ENCODE data around the gene RAP1GAP. TPM values are rescaled to one million over a fixed set of nuclear protein-coding genes. Genes with fewer than 3 reads are reported as not detected.
A peak's percentile ranks its signal among the peaks of the same experiment; 100 is the strongest.

Gene RAP1GAP
- total RNA-seq, 2 donors from 2014 or later = 0.07 to 0.42 TPM

DNA sequence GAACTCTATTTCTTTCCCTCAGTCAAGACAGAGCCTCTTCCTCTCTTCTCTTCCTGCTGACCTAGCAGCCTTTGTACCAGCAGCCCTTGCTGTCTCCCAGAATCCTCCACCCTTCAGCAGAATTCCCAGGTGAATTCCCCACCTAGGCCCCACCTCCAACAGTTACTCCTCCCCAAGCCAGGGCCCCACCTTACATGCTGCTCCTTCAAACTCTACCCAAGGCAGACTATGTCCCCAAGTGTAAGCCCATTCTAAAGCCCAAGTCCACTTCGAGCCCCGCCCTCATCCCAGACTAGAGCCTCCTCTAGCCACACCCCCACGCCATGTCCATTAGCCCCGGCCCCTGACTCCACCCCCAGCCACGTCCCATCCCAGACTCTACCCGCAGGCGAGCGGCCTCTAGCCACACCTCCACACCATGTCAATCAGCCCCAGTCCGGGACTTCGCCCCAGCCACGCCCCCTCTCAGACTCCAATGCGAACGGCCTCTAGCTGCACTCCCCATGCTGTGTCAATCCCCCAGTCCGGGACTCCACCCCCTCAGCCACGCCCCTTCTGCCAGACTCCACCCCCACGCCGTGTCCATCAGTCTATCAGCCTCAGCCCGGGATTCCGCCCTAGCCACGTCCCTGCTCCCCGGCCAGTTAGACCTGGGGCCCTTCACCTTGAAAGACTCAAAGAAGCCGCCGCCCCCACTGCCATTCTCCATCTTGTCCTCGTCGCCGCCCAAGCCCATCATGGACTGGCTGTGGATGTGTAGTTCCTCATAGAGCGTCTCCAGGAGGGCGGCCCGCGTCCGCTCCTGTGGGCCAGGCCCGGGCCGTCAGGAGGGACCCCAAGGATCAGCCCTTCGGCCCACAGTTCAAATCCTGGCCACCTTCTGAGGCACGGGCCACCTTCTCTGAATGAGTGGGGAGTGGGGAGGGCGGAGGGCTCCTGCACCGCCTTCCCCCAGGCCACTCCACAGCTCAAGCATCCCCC, 61.3 kb downstream of the RAP1GAP start:
- DNase-seq = no peak
- no peak overlapping the region for H3K27ac Mint-ChIP-seq
- ATAC-seq = peak; percentile 69
- no peaks in the 10 kb centered on the region for H3K9me3 ChIP-seq (ENCODE audit: control insufficient read depth, low read length, poor library complexity, severe bottlenecking)
- H3K4me1 Mint-ChIP-seq = peaks cover 15% of the 10 kb centered on the region
- H3K36me3 Mint-ChIP-seq (ENCODE audit: low read depth) = peaks cover 4% of the 10 kb centered on the region
- H3K27me3 Mint-ChIP-seq = peaks cover 31% of the 10 kb centered on the region
- H3K4me3 Mint-ChIP-seq = peak overlapping the region; percentile 64

DNA sequence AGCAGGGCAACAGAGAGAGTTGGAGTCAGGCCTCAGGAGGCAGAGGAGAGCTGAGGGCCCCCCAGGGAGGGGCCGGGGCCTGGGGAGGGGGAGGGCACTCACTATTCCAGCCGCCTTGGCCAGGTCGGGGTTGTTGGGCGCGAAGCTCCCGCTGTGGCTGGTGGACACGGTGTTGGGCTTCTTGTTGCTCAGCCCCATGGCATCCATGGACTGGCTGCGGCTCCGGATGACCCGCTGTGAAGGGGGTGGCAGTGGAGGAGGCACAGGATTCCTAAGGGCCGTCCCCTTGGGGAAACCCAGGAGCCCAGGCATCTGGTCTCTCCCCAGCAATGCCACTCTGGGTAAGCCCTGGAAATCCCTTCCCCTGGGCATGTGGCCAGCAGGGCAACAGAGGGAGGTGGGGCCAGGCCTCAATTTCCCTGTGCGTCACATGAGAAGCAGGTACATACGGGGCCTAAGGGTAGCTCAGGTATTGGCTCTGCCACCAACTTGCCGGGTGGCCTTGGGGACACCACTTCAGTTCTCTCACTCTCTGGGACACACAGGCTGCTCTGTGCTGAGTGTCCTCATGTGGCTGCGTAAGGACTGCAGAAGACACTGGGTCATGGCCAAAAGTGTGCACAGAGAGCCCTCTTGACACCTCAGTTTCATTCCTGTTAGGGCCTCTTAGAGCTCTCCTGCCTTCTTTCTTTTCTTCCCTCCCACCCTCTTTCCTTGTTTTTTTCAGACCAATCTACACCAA, 63.0 kb downstream of the RAP1GAP start:
- DNase-seq = no peak
- Mint-ChIP-seq H3K4me1 (peaks cover 15% of the 10 kb centered on the region), H3K27me3 (peaks cover 31% of the 10 kb centered on the region), H3K27ac (no peak overlapping the region), H3K36me3 (ENCODE audit: low read depth) (peaks cover 4% of the 10 kb centered on the region), H3K4me3 (no peak overlapping the region)
- no peaks in the 10 kb centered on the region for H3K9me3 ChIP-seq (ENCODE audit: control insufficient read depth, low read length, poor library complexity, severe bottlenecking)
- no peak for ATAC-seq

DNA sequence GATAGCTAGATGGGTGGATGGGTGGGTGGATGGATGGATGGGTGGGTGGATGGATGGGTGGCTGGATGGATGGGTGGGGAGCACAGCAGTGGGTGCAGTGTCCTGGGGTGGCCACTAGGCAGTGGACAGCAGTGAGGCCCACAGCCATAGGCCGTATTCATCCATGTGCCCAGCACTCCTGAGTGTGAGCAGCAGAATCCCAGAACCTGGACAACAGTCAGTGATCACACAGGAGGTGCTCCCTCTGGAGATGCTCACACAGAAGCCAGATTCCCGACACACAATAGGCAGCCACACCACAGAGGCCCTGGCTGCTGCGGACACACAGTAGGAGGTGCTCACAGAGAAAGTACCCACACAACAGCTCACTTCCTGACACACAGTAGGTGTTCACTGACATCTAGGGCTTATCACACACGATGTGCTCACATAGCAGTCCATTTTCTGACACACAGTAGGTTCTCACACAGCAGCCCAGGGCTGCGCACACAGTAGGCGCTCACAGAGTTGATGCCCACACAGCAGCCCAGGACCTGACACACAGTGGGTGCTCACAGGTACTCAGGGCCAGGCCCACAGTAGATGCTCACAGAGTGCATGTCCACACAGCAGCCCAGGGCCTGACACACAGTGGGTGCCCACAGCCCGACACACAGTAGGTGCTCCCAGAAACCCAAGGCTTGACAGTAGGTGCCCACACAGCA, 64.0 kb downstream of the RAP1GAP start:
- peaks cover 28% of the 10 kb centered on the region for H3K27me3 Mint-ChIP-seq
- peaks cover 4% of the 10 kb centered on the region for H3K36me3 Mint-ChIP-seq (ENCODE audit: low read depth)
- H3K27ac Mint-ChIP-seq = no peak overlapping the region
- H3K4me3 Mint-ChIP-seq = no peak overlapping the region
- no peak for ATAC-seq
- peaks cover 15% of the 10 kb centered on the region for H3K4me1 Mint-ChIP-seq
- no peaks in the 10 kb centered on the region for H3K9me3 ChIP-seq (ENCODE audit: control insufficient read depth, low read length, poor library complexity, severe bottlenecking)
- DNase-seq = no peak

DNA sequence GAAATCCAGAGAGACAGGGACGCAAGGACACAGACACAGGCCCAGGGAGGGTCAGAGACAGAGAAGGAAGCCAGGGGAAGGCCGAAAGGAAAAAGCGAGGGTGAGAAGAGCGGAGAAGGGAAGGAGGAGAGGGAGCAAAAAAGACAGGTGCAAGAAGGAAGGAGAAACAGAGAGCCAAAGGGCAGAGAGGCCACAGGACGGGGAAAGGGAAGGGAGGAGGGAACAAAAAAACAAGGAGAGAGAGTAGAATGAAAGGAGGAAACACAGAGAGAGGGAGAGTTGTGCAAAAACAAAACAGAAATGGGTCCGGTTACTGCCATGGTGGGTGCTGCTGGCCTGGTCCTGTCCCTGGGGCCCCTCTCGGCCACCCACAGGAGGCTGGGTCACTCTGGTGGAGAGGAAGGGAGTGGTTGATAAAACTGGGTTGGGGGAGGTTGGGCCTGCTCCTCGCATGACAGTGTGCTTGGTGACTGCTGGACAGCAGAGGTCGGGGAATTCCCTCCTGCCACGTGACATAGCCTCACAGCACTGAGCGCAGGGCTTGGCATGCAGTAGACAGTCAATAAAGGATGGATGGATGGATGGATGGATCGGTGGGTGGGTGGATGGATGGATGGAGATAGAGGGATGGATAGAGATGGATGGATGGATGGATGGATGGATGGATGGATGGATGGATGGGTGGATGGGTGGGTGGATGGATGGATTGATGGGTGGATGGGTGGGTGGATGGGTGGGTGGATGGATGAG, 64.8 kb downstream of the RAP1GAP start:
- H3K9me3 ChIP-seq (ENCODE audit: control insufficient read depth, low read length, poor library complexity, severe bottlenecking) = no peaks in the 10 kb centered on the region
- Mint-ChIP-seq H3K27me3 (peaks cover 36% of the 10 kb centered on the region), H3K4me3 (no peak overlapping the region), H3K27ac (no peak overlapping the region), H3K36me3 (ENCODE audit: low read depth) (peaks cover 4% of the 10 kb centered on the region), H3K4me1 (peaks cover 15% of the 10 kb centered on the region)
- ATAC-seq = no peak
- no peak for DNase-seq

DNA sequence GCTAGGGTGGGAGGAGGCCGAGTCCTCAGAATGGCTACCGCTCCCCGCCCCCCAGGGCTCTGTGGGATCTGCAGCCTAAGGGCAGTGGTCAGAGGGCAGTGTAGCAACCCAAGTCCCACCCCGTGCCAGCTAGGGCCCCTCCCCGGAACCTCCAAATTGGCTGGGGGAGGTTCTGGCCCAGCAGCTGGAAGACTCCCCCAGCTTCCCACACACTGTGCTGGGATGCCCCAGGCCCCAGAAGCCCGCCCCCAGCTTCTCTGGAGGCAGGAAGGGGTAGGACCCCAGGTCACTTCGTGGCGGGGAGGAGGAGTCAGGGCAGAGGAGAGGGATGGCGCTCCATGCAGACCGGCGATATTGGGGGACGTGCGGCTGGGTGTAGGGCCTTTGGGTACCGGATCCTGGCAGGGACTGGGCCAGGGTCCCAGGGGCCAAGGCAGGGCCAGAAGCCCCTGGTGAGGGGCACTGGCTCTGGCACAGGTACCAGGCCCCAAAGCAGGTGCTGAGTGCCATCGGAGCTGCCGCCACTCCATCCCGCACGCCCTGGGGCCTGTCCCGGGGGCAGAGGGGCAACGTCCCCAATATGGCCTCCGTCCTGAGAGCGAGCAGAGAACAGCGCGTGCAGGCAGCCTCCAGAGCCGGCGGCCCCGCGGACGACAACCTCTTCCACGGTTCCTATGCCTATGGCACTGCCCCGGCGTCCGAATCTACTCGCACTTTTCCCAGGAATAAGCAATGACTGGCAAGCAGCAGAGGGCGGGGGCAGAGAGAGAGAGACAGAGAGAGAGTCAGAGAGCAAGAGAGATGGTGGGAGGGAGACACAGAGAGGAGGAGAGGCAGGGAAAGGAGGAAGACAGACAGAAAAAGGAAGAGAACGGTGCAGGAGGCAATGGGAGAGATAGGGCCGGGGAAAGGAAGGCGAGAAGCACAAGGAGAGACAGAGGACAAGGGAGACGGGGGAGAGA, 65.7 kb downstream of the RAP1GAP start:
- DNase-seq = no peak
- peaks cover 35% of the 10 kb centered on the region for H3K27me3 Mint-ChIP-seq
- ATAC-seq = no peak

DNA sequence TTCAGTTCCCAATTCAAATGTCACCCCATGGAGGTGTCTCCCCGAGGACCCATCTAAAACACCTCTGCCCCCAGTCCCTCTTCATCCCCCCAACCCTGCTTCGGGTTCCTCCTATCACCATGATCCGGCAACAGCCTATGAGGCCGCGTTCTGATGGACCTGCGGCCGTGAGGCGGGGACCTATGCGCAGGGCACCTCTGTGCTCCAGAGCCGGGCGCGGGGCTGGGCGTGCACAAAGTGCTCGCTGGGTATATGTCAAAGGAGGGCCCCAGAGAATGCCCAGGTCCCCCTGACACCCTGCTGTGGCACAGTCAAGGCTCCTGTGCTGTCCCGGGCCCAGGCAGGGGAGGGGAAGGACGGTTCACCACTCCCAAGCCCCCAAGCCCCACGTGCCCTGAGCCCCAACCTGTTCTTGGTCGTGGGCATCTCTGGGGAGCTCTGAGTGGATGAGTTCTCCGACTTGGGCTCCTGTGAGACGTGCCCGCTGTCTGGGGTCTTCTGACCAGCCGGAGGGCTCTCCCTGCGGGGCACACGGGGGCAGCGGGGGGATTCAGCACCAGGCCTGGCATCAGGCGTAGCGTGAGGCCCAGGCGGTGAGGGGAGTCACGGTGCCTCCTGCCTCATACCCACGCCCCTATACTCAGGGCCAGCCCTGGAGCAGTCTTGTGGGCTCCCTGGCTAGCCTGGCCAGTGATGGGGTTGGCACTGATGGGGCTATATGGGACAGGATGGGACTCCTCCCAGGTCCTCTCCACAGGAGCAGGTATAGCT, 67.7 kb downstream of the RAP1GAP start:
- Mint-ChIP-seq H3K4me3 (no peak overlapping the region), H3K27ac (no peak overlapping the region), H3K27me3 (peaks cover 30% of the 10 kb centered on the region), H3K36me3 (ENCODE audit: low read depth) (peaks cover 4% of the 10 kb centered on the region), H3K4me1 (no peaks in the 10 kb centered on the region)
- ATAC-seq (no peak), DNase-seq (no peak)
- no peaks in the 10 kb centered on the region for H3K9me3 ChIP-seq (ENCODE audit: control insufficient read depth, low read length, poor library complexity, severe bottlenecking)

More for the DNA sequence above, 65.7 kb downstream of the RAP1GAP start:
- H3K9me3 ChIP-seq (ENCODE audit: control insufficient read depth, low read length, poor library complexity, severe bottlenecking) = no peaks in the 10 kb centered on the region
- H3K36me3 Mint-ChIP-seq (ENCODE audit: low read depth) = peaks cover 4% of the 10 kb centered on the region
- no peak overlapping the region for H3K27ac Mint-ChIP-seq
- H3K4me3 Mint-ChIP-seq = no peak overlapping the region
- peaks cover 10% of the 10 kb centered on the region for H3K4me1 Mint-ChIP-seq

DNA sequence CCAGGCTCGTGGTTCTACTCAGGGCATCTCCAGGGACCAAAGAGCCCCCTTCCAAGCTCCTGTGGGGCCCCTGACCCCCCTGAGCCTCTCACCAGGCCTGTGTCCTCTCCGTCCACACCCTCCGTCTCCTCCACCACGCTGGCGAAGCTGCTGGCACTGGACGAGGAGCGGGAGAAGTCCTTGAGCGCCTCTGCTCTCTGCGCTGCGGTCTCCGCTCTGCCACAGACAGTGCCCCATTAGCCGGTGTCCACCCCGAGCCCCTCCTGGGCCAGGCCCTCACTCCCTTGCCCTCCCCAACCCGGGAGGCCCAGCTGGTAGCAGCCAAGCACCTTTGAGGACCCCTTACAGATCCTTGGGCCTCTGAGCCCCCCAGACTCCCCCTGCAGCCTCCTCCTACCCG, 69.8 kb downstream of the RAP1GAP start:
- no peak for DNase-seq
- H3K4me3 Mint-ChIP-seq = no peak overlapping the region
- no peaks in the 10 kb centered on the region for H3K9me3 ChIP-seq (ENCODE audit: control insufficient read depth, low read length, poor library complexity, severe bottlenecking)
- no peak overlapping the region for H3K27ac Mint-ChIP-seq
- no peak for ATAC-seq
- H3K4me1 Mint-ChIP-seq = peaks cover 2% of the 10 kb centered on the region
- peaks cover 35% of the 10 kb centered on the region for H3K27me3 Mint-ChIP-seq
- peaks cover 1% of the 10 kb centered on the region for H3K36me3 Mint-ChIP-seq (ENCODE audit: low read depth)

DNA sequence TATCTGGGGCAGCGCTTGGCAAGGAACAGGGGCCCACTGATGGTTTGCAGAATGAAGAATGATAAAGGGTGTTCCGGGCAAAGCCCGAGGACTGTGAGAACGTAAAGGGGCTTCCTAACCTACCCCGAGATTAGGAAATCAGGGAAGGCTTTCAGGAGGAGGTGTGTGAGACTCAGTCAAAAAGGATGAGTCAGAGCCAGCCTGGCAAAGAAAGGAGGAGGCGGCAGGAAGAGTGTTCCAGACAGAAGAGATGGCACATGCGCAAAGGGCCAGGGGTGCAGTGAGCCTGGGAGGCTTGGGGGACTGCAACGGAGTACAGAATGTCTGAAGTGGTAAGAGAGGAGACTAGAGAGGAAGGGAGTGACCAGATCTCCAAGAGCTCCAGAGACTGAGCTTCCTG, 70.3 kb downstream of the RAP1GAP start:
- DNase-seq (no peak), ATAC-seq (no peak)
- H3K4me1 Mint-ChIP-seq = peaks cover 2% of the 10 kb centered on the region
- H3K36me3 Mint-ChIP-seq (ENCODE audit: low read depth) = no peaks in the 10 kb centered on the region
- H3K27me3 Mint-ChIP-seq = peaks cover 39% of the 10 kb centered on the region
- no peak overlapping the region for H3K27ac Mint-ChIP-seq
- no peaks in the 10 kb centered on the region for H3K9me3 ChIP-seq (ENCODE audit: control insufficient read depth, low read length, poor library complexity, severe bottlenecking)
- H3K4me3 Mint-ChIP-seq = no peak overlapping the region

DNA sequence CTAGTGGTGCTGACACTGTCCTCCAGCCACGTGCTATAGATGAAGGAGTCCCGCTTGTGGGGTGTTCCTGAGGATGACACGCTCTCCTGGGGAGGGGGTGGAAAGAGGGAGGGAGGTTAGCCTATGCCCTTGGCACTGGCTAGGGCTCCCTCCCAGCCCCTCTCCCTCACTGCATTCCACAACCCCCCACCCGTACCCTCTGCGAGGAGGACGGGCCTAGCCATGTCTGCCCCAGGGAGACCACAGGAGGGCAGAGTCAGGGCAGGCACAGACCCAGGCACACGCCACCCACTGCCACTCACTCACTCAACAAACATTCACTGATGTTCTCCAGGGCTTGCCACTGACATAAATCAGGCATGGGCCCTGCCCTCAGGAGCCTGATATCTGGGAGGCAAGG, 70.7 kb downstream of the RAP1GAP start:
- Mint-ChIP-seq H3K36me3 (ENCODE audit: low read depth) (no peaks in the 10 kb centered on the region), H3K27me3 (peaks cover 39% of the 10 kb centered on the region), H3K4me1 (peaks cover 2% of the 10 kb centered on the region), H3K27ac (no peak overlapping the region), H3K4me3 (no peak overlapping the region)
- ATAC-seq (no peak), DNase-seq (no peak)
- H3K9me3 ChIP-seq (ENCODE audit: control insufficient read depth, low read length, poor library complexity, severe bottlenecking) = no peaks in the 10 kb centered on the region

DNA sequence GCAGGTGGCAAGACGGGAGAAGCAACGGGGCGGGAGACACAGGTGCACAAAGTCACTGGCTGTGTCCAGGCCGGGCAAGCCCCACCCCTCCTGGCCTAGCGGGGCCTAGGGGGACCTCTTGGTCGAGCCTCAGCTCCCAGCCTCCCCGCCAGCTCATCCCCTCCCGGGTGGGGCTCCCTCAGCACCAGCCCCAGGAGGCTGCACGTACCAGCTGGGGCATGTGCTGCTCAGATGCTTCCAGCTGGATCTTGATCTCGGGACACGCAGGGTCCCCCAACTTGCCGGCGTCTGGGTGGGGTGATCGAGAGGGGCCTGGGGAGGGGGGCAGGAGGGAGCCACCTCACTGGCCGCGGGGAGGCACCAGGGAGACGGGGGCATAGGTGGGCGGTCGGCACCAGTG, 71.4 kb downstream of the RAP1GAP start:
- DNase-seq (no peak), ATAC-seq (no peak)
- no peaks in the 10 kb centered on the region for H3K9me3 ChIP-seq (ENCODE audit: control insufficient read depth, low read length, poor library complexity, severe bottlenecking)
- Mint-ChIP-seq H3K36me3 (ENCODE audit: low read depth) (no peaks in the 10 kb centered on the region), H3K4me1 (peaks cover 2% of the 10 kb centered on the region), H3K4me3 (no peak overlapping the region), H3K27ac (no peak overlapping the region), H3K27me3 (peaks cover 38% of the 10 kb centered on the region)

DNA sequence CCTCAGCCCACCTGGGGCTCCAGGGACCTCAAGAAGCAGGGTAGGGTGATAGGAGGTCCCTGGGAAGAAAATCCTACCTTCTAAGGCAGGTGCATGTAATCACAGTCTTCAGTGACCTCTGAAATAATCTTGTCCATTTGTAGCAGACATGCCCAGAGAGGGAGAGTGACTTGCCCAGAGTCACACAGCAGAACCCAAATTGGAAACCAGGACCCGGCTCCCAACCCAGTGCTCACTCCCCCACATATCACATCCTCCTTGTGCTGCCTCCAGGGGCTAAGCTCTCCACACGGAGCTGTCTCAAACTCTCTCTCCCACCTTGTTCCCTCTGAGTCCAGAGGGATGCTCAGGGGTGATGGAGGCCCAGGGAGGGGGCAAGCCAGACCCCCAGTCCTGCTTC, 72.5 kb downstream of the RAP1GAP start:
- H3K36me3 Mint-ChIP-seq (ENCODE audit: low read depth) = no peaks in the 10 kb centered on the region
- DNase-seq = no peak
- peaks cover 2% of the 10 kb centered on the region for H3K4me1 Mint-ChIP-seq
- H3K27me3 Mint-ChIP-seq = peaks cover 46% of the 10 kb centered on the region
- H3K9me3 ChIP-seq (ENCODE audit: control insufficient read depth, low read length, poor library complexity, severe bottlenecking) = no peaks in the 10 kb centered on the region
- H3K4me3 Mint-ChIP-seq = no peak overlapping the region
- ATAC-seq = no peak
- no peak overlapping the region for H3K27ac Mint-ChIP-seq

Data from T-helper 17 cell (primary cell).